ENCODE results near the gene DIRAS1.

DIRAS1 gene

GRCh38 chr19:2754659-2755447 is 33.7 kb upstream of the DIRAS1 start:
- no peak for DNase-seq

- DNase-seq: no peak
Observed at GRCh38 chr19:2751438-2751830, 30.3 kb upstream of the DIRAS1 start.

- no peak for DNase-seq
Observed at GRCh38 chr19:2750808-2751437, 29.8 kb upstream of the DIRAS1 start.

- DNase-seq: no peak
Observed at GRCh38 chr19:2747349-2747748, 26.2 kb upstream of the DIRAS1 start.

GRCh38 chr19:2744113-2744512 is 22.9 kb upstream of the DIRAS1 start:
- no peak for DNase-seq

GRCh38 chr19:2743099-2743498 is 21.9 kb upstream of the DIRAS1 start:
- DNase-seq: no peak

GRCh38 chr19:2740314-2740656 is 19.1 kb upstream of the DIRAS1 start:
- DNase-seq: no peak

GRCh38 chr19:2739602-2740313 is 18.6 kb upstream of the DIRAS1 start, which contains the start of gene SLC39A3:
Gene SLC39A3, minus strand, starts transcription at chr19:2740017. Its CDS starts 2,760 bp downstream, at chr19:2737257.
- peak; percentile 97 for DNase-seq

- no peak for DNase-seq
Observed at GRCh38 chr19:2736550-2737190, 15.5 kb upstream of the DIRAS1 start.

- DNase-seq: no peak
Observed at GRCh38 chr19:2735374-2735773, 14.2 kb upstream of the DIRAS1 start.

- DNase-seq: no peak
Observed at GRCh38 chr19:2734589-2735288, 13.6 kb upstream of the DIRAS1 start.

- DNase-seq: no peak
Observed at GRCh38 chr19:2733930-2734588, 12.9 kb upstream of the DIRAS1 start.

- no peak for DNase-seq
Observed at GRCh38 chr19:2732883-2733282, 11.7 kb upstream of the DIRAS1 start.

GRCh38 chr19:2732157-2732725 is 11.1 kb upstream of the DIRAS1 start:
- DNase-seq: no peak

- no peak for DNase-seq
Observed at GRCh38 chr19:2731181-2731995, 10.2 kb upstream of the DIRAS1 start.

- no peak for DNase-seq
Observed at GRCh38 chr19:2729943-2730818, 9.0 kb upstream of the DIRAS1 start.

GRCh38 chr19:2728783-2729387 is 7.7 kb upstream of the DIRAS1 start:
- DNase-seq: no peak

- no peak for DNase-seq
Observed at GRCh38 chr19:2727640-2727944, 6.4 kb upstream of the DIRAS1 start.

GRCh38 chr19:2726904-2727639 is 5.9 kb upstream of the DIRAS1 start:
- no peak for DNase-seq
